ENCODE data around the gene LHX2.
"Not testable (repeated sequence)": the region's sequence is repeated elsewhere in the genome, so short reads cannot be mapped to it uniquely, and the experiment has no call there.

The LHX2 gene

DNA sequence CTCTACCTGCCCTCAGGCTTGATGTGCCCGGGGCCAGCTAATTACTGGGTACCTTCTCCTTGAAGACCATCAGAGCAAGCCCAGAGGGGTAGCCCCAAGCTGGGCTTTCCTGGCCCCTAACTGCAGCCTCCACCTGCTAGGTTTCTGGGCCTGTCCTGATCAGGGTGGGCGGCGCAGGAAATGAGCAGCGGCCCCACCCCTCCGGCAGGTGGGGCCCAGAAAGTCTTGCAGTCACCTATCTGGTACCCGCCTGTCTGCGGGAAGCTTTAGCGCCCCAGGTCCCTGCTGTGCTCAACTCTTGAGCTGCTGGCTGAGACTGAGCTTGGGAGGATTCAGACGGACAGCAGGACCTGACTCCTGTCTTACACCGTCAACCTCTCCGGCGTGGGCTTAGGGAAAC is 37.1 kb upstream of the LHX2 start:
- TF ChIP-seq CTCF (IDR thresholded peaks at IDR 0.05; ENCODE audit: low read depth, low read length, missing control alignments), result no peak
- no peak overlapping the region for H3K4me3 ChIP-seq (ENCODE audit: low read depth, low read length)
- DNase-seq (ENCODE audit: low read depth), result no peak

- TF ChIP-seq CTCF (IDR thresholded peaks at IDR 0.05; ENCODE audit: low read depth, low read length, missing control alignments), result no peak
- no peak for DNase-seq (ENCODE audit: low read depth)
- no peak overlapping the region for H3K4me3 ChIP-seq (ENCODE audit: low read depth, low read length)
Measured at GRCh38 chr9:123975871-123976270, 35.7 kb upstream of the LHX2 start.

- H3K4me3 ChIP-seq (ENCODE audit: low read depth, low read length); DNase-seq (ENCODE audit: low read depth): not testable (repeated sequence)
Measured at GRCh38 chr9:123976579-123976978, 35.0 kb upstream of the LHX2 start.

DNA sequence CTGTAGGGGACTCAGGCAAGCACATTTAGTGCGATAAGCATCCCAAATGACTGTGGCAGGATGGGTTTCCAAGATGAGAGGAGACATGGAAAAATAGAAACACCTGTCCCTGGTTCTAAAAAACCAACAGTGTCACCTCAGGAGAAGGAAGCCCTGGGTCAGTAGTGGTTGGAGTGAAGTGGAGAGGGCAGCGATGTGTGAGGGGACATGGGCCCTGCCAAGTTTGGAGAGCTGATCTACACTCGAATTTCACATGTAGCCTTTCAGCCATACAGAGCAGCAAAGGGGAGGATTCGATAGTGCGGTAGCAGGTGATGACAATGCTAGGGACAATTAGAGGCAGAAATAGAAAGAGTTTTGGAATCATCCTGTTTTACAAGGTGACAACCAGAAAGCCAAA is 32.6 kb upstream of the LHX2 start:
- no peak for TF ChIP-seq CTCF (IDR thresholded peaks at IDR 0.05; ENCODE audit: low read depth, low read length, missing control alignments)
- H3K4me3 ChIP-seq (ENCODE audit: low read depth, low read length), result no peak overlapping the region
- no peak for DNase-seq (ENCODE audit: low read depth)

DNA sequence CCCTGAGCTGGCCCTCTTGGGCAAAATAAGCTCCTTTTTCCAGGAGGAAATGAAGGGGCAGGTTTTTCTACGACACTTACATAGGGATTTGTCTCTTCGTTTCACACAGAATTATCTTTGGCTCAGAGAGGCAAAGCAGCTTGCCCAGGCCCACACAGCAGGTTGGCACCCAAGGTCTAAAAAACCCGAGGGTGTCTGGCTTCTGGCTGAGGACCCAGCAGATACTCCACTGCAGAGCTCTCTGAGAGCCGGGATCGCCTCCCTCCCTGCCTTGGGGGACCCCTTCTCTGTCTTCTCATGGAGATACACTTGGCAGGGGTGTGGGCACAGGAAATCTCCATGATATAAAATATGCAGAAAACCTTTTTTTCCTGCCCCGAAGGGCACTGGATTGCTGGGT is 29.0 kb upstream of the LHX2 start:
- no peak overlapping the region for H3K4me3 ChIP-seq (ENCODE audit: low read depth, low read length)
- no peak for TF ChIP-seq CTCF (IDR thresholded peaks at IDR 0.05; ENCODE audit: low read depth, low read length, missing control alignments)
- no peak for DNase-seq (ENCODE audit: low read depth)

DNA sequence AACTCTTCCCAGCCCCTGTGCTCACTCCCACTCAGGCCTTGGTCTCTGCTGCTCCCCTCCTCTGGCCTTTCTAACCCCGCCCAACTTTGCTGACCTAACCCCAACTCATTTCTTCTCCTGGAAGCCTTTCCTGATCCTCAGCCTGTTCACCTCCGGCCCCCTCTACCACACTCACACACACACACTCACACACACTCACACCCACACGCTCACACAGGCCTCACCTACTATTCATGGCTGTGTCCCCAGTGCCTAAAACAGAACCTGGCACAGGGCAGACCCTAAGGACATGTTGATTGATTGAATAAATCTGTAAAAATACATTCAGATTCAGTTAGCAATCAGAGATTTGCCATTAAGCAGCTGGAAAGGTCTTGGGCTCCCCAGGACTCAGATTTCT is 28.5 kb upstream of the LHX2 start:
- TF ChIP-seq CTCF (IDR thresholded peaks at IDR 0.05; ENCODE audit: low read depth, low read length, missing control alignments), result no peak
- no peak overlapping the region for H3K4me3 ChIP-seq (ENCODE audit: low read depth, low read length)
- no peak for DNase-seq (ENCODE audit: low read depth)

GRCh38 chr9:123984802-123985201 is 26.8 kb upstream of the LHX2 start:
- no peak overlapping the region for H3K4me3 ChIP-seq (ENCODE audit: low read depth, low read length)
- no peak for DNase-seq (ENCODE audit: low read depth)
- TF ChIP-seq CTCF (IDR thresholded peaks at IDR 0.05; ENCODE audit: low read depth, low read length, missing control alignments), result no peak

DNA sequence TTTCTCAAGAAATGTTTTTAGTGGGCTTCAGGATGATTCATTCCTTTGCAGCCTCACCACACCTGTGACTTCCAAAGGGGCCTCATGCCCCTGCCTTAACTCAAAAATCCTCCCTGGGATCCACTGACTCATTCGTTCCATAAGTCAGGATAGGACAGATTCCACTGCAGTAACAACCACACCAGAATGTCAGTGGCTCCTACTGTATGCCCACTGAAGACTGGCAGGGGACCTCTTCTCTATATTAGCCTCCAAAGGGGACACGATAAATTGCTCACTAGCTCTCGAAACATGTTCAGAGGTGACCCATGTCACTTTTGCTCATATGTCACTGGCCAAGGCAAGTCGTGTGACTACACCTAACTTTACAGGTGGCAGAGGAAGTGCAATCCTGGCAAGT is 25.7 kb upstream of the LHX2 start:
- TF ChIP-seq CTCF (IDR thresholded peaks at IDR 0.05; ENCODE audit: low read depth, low read length, missing control alignments), result no peak
- no peak overlapping the region for H3K4me3 ChIP-seq (ENCODE audit: low read depth, low read length)
- no peak for DNase-seq (ENCODE audit: low read depth)
